ENCODE measurements around the gene DCUN1D2.
"Not testable (repeated sequence)": the region's sequence is repeated elsewhere in the genome, so short reads cannot be mapped to it uniquely, and the experiment has no call there.

The DCUN1D2 gene

GRCh38 chr13:113460599-113460998 lies 29.9 kb downstream of the DCUN1D2 start:
- no peak for DNase-seq

DNA sequence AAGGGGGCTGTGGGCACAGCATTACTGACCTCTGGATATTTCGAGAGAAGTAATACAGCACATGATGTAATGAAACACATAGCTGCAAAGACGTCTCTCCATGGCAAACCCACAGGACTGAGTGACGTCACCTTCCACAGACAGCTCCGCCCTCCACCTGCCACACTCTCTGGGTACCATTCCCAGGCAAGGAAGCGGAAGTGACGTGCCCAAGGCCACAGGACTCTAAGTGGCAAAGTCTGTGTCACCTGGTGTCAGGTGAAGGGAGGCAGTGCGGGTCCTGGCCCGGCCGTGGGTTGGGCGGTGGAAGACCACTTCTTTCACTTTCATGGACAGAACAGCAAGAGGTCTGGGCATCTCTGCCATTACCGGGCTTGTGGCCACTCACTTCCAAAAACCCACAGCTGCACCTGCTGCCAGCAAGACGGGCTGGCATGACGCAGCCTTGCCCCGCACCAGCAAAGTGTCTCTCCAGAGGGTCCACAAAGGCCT lies 30.4 kb downstream of the DCUN1D2 start:
- no peak for DNase-seq

DNA sequence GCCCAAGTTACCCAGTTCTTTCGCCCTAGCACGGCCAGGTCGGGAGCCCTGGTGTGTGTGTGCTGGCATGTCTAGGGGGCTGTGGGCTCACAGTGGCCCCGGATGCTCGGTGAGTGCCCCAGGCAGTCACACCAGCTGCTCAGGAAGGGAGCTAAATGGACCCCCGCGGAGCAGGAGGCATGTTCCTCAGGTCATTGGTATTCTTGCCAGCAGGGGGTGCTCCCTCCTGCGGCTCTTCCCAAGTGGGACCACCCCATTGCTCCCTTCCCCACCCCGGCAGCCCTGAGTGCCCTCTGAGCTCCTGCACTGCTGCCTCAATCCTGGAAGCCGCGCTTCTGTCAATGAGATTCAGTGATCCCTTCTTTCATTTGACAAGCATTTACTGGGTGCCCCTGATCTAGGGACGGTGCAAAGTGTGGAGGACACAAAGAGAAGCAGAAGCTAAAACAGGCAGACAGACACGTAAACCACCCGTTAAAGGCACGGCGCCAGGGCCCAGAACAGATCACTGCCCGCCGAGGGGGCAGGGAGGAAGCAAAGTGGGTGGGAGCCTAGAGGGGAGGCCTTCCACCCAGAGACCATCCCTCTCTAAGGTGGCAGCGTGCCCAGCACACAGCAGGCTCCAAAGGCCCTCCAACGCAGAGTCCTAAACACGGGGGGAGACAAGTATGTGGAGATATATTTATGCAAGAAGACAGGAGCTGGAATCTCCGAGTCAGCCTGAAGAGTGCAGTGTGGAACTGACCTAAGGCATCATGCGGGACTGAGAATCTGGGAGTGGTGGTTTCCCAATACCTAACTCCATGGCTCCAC lies 32.1 kb downstream of the DCUN1D2 start:
- no peak for DNase-seq

DNA sequence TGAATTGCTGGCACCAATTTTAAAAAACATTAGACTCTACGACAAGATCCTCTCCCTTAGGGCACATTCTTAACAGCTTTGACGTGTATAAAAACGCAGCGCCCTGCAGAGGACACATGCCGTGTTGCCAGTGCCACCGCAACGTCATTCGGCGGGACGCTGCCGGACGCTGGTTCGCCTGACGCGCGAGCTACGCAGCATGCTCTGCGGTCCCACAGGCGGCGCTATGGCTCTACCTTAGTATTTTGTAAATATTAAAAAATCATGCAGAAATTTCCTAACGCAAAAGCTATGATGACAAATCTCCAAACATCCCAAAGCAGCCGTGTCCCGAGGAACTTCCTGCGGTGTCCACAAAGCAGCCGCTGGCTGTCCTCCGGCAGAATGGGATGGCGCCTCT lies 33.0 kb downstream of the DCUN1D2 start:
- DNase-seq: no peak

DNA sequence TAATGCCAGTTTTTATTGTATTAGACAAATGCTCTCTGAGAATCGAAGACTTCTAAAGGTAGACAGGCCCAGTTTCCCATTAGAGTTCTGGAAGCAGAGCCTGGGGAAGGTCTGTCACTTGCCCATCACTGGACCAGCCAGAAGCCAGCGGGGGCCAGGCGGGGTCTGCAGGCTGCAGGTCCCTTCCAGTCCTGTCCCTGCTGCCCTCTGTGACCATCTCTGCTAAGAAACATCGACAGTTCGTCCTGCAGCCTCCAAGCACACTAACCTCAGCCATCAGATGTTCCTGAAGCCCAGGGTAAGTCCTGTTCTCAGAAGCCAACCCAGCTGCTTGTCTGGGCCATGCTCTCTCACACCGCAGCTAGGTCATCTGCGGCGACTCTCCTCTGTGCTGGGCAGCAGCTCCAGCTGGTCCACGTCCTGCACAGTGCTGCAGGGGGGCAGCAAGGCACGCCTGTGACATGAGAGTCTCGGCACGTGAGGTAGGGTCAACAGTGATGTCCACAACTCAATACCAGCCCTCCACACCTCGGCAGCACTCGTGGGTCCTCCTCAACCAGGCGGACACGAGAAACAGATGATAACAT lies 34.3 kb downstream of the DCUN1D2 start:
- no peak for DNase-seq

DNA sequence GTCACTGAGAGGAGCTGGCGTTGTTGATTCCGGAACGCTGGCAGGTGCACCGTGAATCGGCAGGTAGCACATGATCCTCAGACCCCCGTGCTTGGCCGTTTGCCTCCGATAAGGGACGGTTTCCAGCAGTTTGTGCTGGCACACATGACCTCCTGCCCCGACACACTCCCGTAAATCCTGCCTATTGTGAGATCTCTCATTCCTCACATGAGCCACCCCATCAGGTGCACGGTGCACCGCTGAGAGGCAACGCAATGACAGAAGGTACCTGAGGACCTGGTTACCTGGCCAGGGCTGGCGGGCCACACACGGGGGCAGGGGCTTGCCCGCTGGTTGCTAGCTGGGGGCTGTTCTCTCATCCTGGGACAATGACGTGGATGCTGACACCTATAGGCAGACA lies 35.1 kb downstream of the DCUN1D2 start:
- no peak for DNase-seq

- no peak for DNase-seq
Measured at GRCh38 chr13:113454936-113455335, 35.6 kb downstream of the DCUN1D2 start.

DNA sequence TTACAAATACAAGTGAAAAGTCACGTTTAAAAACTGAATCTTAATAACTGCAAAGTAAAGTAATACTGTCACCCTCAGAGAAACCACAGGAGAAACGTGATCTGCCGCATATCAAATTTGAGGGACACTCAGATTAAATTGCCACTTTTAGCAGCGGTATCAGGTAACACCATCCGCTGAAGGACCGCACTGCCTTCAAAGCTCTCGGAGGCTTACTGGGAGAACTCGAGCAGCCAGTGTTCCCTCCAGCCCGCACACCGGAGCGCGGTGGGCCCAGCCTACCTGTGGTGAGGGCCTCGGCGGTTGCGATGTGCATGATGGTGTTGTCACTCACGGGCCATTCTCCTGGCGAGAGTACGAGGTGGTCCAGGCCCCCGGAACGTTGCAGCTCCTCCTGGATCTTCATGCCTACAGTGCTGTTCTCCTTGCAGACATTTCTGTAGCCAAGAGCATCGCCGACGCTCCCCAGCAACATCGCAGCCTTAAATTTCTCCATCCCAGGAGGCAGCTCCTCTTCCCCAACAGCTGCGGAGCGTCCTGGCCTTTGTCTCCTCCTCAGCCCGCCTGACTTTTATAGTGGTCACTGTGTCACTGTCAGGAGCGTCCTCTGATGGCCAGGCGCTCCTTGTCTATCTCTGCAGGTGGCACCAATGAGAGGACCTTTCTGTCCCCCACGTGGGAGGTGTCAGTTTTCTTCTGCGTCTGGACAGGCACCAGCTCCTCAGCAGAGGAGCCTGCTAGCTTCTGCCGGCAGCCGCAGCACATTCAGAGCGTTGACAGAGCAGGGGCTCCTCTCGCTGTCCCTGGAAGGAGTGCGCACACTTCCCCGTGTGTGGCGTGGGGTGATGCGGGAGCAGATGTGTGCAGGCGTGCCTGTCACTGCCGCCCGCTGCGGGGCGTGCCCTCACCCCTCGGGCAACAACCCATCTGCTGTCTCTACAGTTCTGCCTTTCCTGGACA lies 37.3 kb downstream of the DCUN1D2 start, which contains the start of gene ADPRHL1:
Gene ADPRHL1 (minus strand): TSS at position 547 of the 960 bp plus-strand sequence. CDS start 51 bp downstream, at position 496.
- DNase-seq: no peak

DNA sequence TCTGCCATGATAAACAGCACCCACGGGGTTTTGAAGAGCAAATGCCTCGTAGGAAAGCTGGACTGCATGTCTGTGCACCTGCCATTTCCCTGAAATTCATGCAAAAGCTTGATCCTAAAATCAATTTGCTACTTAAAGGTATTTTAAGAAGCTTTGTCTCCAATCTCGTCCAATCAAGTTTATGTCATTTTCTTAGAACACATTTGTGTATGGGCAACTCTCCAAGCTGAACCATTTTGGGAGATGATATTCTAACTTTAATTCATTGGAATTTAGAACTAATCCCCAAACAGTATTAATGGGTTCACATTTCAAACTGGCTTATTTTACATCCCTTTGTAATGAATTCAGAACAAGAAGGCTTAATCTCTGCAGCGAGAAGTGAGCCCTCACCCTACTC lies 38.0 kb downstream of the DCUN1D2 start:
- DNase-seq: no peak

DNA sequence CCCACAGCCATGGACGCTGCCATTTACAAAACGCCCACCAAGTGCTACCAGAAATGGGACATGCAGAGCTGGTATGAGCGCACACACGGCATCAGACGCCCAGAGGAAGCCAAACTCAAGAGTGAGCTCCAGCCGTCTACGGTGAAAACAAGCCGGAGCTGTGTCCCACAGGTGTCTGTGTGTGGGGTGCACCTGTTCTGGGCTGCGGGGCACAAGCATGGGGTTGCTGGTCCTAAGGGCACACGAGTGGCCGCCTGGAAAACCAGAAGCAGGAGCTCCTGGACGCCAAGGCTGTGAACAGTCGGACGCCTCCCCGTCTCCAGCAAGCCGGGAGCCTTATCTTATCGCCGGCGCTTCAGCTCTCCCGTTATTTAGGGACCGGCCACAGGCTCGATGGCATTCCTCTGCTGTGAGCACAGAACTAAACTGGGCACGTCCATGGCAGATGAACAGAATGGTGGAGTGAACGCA lies 38.5 kb downstream of the DCUN1D2 start:
- DNase-seq: no peak

- DNase-seq: not testable (repeated sequence)
Measured at GRCh38 chr13:113450861-113451620, 39.5 kb downstream of the DCUN1D2 start.

GRCh38 chr13:113450348-113450744 lies 40.2 kb downstream of the DCUN1D2 start:
- not testable (repeated sequence) for DNase-seq

GRCh38 chr13:113449693-113450347 lies 40.7 kb downstream of the DCUN1D2 start:
- no peak for DNase-seq

- DNase-seq: no peak
Measured at GRCh38 chr13:113448885-113449692, 41.4 kb downstream of the DCUN1D2 start.

DNA sequence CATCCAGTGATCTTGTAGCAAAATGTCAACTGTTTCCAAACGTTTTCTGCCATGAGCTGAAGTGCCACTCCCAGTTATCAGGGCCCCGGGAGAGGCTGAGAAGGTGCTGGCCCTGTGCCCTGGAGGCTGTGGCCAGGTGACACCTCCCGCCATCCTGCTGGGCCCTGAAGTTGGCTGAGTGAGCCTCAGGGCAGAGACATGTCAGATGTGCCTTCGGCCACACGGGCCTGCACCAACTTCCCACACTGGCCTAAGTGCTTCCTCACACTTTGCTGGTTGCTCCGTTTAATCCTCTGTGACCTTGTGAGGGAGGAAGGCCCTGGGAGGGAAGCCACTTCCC lies 42.0 kb downstream of the DCUN1D2 start:
- DNase-seq: no peak

DNA sequence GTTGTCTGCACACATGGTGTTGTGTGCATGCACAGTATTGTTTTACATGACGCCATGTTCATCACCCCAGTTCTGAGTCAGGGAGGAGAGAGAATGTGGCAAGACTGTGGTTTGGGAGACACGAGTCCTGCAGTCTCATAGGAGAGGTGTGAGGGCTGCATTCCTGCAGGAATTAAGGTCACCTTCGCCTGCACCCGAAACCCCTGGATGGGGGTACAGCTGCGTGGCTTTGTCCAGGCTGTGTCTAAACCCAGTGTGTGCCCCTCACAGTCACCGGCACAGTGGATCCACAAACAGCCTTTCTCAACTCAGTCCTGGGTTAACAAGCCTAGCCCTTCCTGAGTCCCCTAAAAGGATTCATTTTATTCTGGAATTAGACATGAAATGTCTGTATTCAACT lies 42.9 kb downstream of the DCUN1D2 start:
- no peak for DNase-seq

- no peak for DNase-seq
Measured at GRCh38 chr13:113446488-113446854, 44.0 kb downstream of the DCUN1D2 start.

GRCh38 chr13:113445791-113446487 lies 44.6 kb downstream of the DCUN1D2 start:
- no peak for DNase-seq

- no peak for DNase-seq
Measured at GRCh38 chr13:113443991-113444390, 46.5 kb downstream of the DCUN1D2 start.

DNA sequence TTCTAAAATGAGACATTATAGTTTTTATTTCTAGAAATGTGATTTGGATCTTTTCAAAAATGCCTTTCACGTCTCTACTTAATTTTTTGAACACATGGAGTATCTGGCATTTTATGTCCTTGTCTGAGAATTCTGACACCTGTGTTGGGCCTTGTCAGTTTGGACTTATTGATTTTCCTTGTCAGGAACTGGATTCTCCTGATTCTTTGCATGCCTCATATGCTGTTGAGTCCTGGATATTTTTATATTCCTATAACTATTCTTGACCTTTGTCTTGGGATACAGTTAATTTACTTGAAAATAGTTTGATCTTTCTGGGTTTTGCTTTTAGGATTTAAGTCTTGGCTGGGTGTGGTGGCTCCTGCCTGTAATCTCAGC lies 47.5 kb downstream of the DCUN1D2 start:
- no peak for DNase-seq

Data from amniotic stem cell (primary cell).